GM12878 (cell line): ENCODE data around the gene MAST3. TPM values are rescaled to one million over a fixed set of nuclear protein-coding genes. Genes with fewer than 3 reads are reported as not detected.
A peak's percentile ranks its signal among the peaks of the same experiment; 100 is the strongest.

Experiments
- ATF2 ChIP-seq: IDR thresholded peaks from 2 replicates; pipeline ENCODE4 v1.6.1; 2012; ENCODE audit warnings: low read length, inconsistent platforms
- ATF7 ChIP-seq: fragments of 450-650 bp; IDR thresholded peaks from 2 replicates; pipeline ENCODE4 v1.6.1; 2016; ENCODE audit warnings: low read depth, mild to moderate bottlenecking
- BACH1 ChIP-seq: fragments of 450-650 bp; IDR thresholded peaks from 2 replicates; pipeline ENCODE4 v1.6.1; 2017; ENCODE audit warnings: mild to moderate bottlenecking, borderline replicate concordance
- CBX3 ChIP-seq: fragments of 200-600 bp; sonication (generic); IDR thresholded peaks from 2 replicates; pipeline ENCODE4 v1.6.1; 2016; ENCODE audit warnings: low read depth, borderline replicate concordance
- CEBPB ChIP-seq, 2 experiments: fragments of 150-350 bp in 1 of 2; IDR thresholded peaks; 2 replicates each; pipeline ENCODE4 v1.6.1; 2012 to 2014; ENCODE audit warnings: low read depth in 2 of 2, low read length in 2 of 2, borderline replicate concordance in 1 of 2, inconsistent platforms in 1 of 2
- CEBPZ ChIP-seq: fragments of 150-350 bp; IDR thresholded peaks from 2 replicates; pipeline ENCODE4 v1.6.1; 2016; ENCODE audit warnings: low read depth, low read length
- CHD1 ChIP-seq: IDR thresholded peaks from 2 replicates; pipeline ENCODE4 v1.6.1; 2012; ENCODE audit warnings: low read depth, low read length, improper control_type of control experiment
- CHD2 ChIP-seq: IDR thresholded peaks from 2 replicates; pipeline ENCODE4 v1.6.1; 2011; ENCODE audit warnings: low read depth, low read length, improper control_type of control experiment, borderline replicate concordance
- ETV6 ChIP-seq, 2 experiments: fragments of 450-650 bp in 1 of 2; IDR thresholded peaks in 1 of 2; conservative IDR thresholded peaks in 1 of 2; 2 replicates each; pipeline ENCODE4 v1.6.1; 2014; ENCODE audit warnings: antibody characterized with exemption in 1 of 2, borderline replicate concordance in 1 of 2, low read depth in 1 of 2, mild to moderate bottlenecking in 1 of 2, moderate library complexity in 1 of 2
- IKZF1 ChIP-seq: fragments of 450-650 bp; conservative IDR thresholded peaks from 2 replicates; pipeline ENCODE4 v1.6.1; 2017; ENCODE audit warnings: antibody characterized with exemption, mild to moderate bottlenecking
- IRF3 ChIP-seq: fragments of 450-650 bp; IDR thresholded peaks from 2 replicates; pipeline ENCODE4 v1.6.1; 2014; ENCODE audit warnings: mild to moderate bottlenecking
- KAT2A ChIP-seq: conservative IDR thresholded peaks from 2 replicates; pipeline ENCODE4 v1.6.1; 2011; ENCODE audit warnings: low read depth, low read length; ENCODE audit not compliant: control insufficient read depth
- KLF5 ChIP-seq: fragments of 450-650 bp; IDR thresholded peaks from 2 replicates; pipeline ENCODE4 v1.6.1; 2014; ENCODE audit warnings: mild to moderate bottlenecking; ENCODE audit not compliant: partially characterized antibody
- MTA2 ChIP-seq: fragments of 450-650 bp; IDR thresholded peaks from 2 replicates; pipeline ENCODE4 v1.6.1; 2016; ENCODE audit warnings: low read depth, mild to moderate bottlenecking, moderate library complexity
- NFYB ChIP-seq: IDR thresholded peaks from 2 replicates; pipeline ENCODE4 v1.6.1; 2011; ENCODE audit warnings: low read depth, mild to moderate bottlenecking, low read length, improper control_type of control experiment, moderate library complexity; ENCODE audit not compliant: insufficient read depth
- PAX5 ChIP-seq: IDR thresholded peaks from 2 replicates; pipeline ENCODE4 v1.6.1; 2011; ENCODE audit warnings: low read depth, low read length, borderline replicate concordance
- PAX8 ChIP-seq: fragments of 450-650 bp; IDR thresholded peaks from 2 replicates; pipeline ENCODE4 v1.6.1; 2017; ENCODE audit warnings: mild to moderate bottlenecking, moderate library complexity
- RB1 ChIP-seq: fragments of 450-650 bp; formaldehyde crosslinking; IDR thresholded peaks from 2 replicates; pipeline ENCODE4 v1.6.1; 2017; ENCODE audit warnings: mild to moderate bottlenecking, borderline replicate concordance
- RELA ChIP-seq: fragments of 450-650 bp; IDR thresholded peaks from 2 replicates; pipeline ENCODE4 v1.8.0; 2014; ENCODE audit warnings: borderline replicate concordance; ENCODE audit not compliant: partially characterized antibody
- SIX5 ChIP-seq: IDR thresholded peaks from 2 replicates; pipeline ENCODE4 v1.6.1; 2011; ENCODE audit warnings: mild to moderate bottlenecking, low read depth, low read length, moderate library complexity; ENCODE audit not compliant: severe bottlenecking
- SREBF2 ChIP-seq: IDR thresholded peaks from 2 replicates; pipeline ENCODE4 v1.6.1; 2012; ENCODE audit warnings: mild to moderate bottlenecking, low read length
- WRNIP1 ChIP-seq: IDR thresholded peaks from 2 replicates; pipeline ENCODE4 v1.6.1; 2011; ENCODE audit warnings: low read depth, low read length, improper control_type of control experiment, borderline replicate concordance
- ZNF622 ChIP-seq: fragments of 450-650 bp; IDR thresholded peaks from 2 replicates; pipeline ENCODE4 v1.6.1; 2017; ENCODE audit warnings: mild to moderate bottlenecking, inconsistent platforms
- polyA plus RNA-seq, 11 experiments: library from polyadenylated mRNA; depleted of rRNA in 4 of 11; unstranded in 6 of 11; stranded (reverse) in 5 of 11; fragments of >200 nt; fragmentation: Nextera tagmentation in 4 of 11; fragmentation: Illumina TruSeq in 1 of 11; extraction: Ambion mirVana in 4 of 11; extraction: Trizol in 1 of 11; gene quantifications; 1 replicate in 1 of 11; 2 replicates in 10 of 11; pipeline versions ENCODE4 v1.2.1 to v1.2.3, GENCODE V29; 2011 to 2016; ENCODE audit warnings: inconsistent platforms in 2 of 11, missing spikeins in 2 of 11, low read depth in 1 of 11
- total RNA-seq, 4 experiments: library from RNA; depleted of rRNA in 3 of 4; stranded (reverse); fragments of >200 nt in 3 of 4; fragmentation: Illumina TruSeq in 1 of 4; extraction: Trizol in 1 of 4; gene quantifications; 2 replicates each; pipeline versions ENCODE4 v1.2.1 to v1.2.3, GENCODE V29; 2013 to 2021
- TF ChIP-seq, protein P1 (sequence below): IDR thresholded peaks from 2 replicates; pipeline ENCODE4 v1.6.1; 2011; ENCODE audit warnings: mild to moderate bottlenecking, low read depth, low read length, moderate library complexity; ENCODE audit not compliant: insufficient replicate concordance

MAST3 gene
- total and polyA plus RNA-seq, 10 of the 15 experiments (the other 5 are each of a cell fraction or from before 2014, with no cell fraction given) = 3.0 to 22.2 (median 7.5) TPM

DNA sequence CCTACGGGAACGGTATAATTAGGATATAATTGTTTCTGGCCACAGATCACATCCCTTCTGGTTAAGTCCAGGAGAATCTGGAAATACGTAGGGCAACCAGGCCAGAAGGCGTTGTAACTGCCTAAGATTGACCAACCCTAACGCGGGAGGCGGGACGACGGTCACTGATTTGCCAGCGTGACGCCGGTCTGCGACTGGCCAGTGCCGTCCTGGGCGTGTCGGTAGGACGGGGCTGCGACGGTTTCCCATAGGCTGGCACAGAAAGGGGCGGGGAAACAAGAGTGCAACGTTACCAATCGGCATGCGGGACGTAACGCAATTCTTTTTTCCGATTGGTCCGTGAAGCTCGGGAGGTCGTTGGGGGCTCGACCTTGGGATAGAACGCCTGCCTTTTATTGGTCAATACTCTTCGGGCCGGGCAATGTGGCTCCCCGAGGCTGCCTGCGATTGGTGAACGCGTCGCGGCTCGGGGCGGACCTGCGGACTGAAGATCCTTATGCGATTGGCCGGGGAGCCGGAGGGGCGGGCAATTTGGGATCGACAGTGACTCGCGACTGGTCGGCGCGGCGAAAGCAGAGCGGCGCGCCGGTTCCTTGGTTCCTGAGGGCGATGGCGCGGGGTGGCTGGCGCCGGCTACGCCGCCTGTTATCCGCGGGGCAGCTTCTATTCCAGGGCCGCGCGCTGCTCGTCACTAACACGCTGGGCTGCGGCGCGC lies 95.3 kb downstream of the MAST3 start, which contains the start of gene MPV17L2 (continued):
- TF ChIP-seq IRF3 (peak; percentile 99), ATF7 (0 out of 2 replicates have a peak, but pooled peaks have one; percentile 25), ZNF622 (no peak), BACH1 (peak; percentile 60), RELA (peak; percentile 15), CEBPB (IDR thresholded peaks at IDR 0.05; ENCODE audit: borderline replicate concordance in 1 of 2, low read depth in 2 of 2, low read length in 2 of 2) (peak in 1 of 2 experiments; percentile 63; a peak in 1 of 4 replicates), SIX5 (no peak), IKZF1 (peak; percentile 91), ETV6 (conservative IDR thresholded peaks at IDR 0.05 in 1 of 2, IDR thresholded peaks at IDR 0.05 in 1 of 2; ENCODE audit: borderline replicate concordance in 1 of 2, low read depth in 1 of 2) (no peak), CEBPZ (peak; percentile 96), ATF2 (no peak), SREBF2 (no peak; the same call in 1 of the 2 replicates), WRNIP1 (no peak), PAX8 (no peak), KAT2A (no peak), RB1 (no peak), PAX5 (peak; percentile 57; the same call in 1 of the 2 replicates), NFYB (peak; percentile 96), CHD2 (peak; percentile 98), KLF5 (peak; percentile 93), CHD1 (no peak), CBX3 (no peak), MTA2 (no peak)
- TF ChIP-seq, protein P1, sequence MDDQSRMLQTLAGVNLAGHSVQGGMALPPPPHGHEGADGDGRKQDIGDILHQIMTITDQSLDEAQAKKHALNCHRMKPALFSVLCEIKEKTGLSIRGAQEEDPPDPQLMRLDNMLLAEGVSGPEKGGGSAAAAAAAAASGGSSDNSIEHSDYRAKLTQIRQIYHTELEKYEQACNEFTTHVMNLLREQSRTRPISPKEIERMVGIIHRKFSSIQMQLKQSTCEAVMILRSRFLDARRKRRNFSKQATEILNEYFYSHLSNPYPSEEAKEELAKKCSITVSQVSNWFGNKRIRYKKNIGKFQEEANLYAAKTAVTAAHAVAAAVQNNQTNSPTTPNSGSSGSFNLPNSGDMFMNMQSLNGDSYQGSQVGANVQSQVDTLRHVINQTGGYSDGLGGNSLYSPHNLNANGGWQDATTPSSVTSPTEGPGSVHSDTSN = peak; percentile 68
